Mucosa of rectum (tissue), 2 donors: ENCODE results near the gene YBX1.

Experiments
- H3K27ac ChIP-seq, 2 donors: one replicate each; pipeline ENCODE4 v1.7.0; 2013; ENCODE audit warnings: inconsistent platforms in 2 of 2, low read depth in 2 of 2, low read length in 2 of 2
- H3K27me3 ChIP-seq, 2 donors: one replicate each; pipeline ENCODE4 v1.7.0; 2013; ENCODE audit warnings: low read length in 2 of 2; ENCODE audit not compliant: control insufficient read depth in 2 of 2, insufficient read depth in 2 of 2
- H3K36me3 ChIP-seq, 2 donors: one replicate each; pipeline ENCODE4 v1.7.0; 2013; ENCODE audit warnings: low read length in 2 of 2; ENCODE audit not compliant: control insufficient read depth in 2 of 2, insufficient read depth in 2 of 2
- H3K4me1 ChIP-seq, 2 donors: one replicate each; pipeline ENCODE4 v1.7.0; 2013; ENCODE audit warnings: low read length in 2 of 2, mild to moderate bottlenecking in 1 of 2; ENCODE audit not compliant: control insufficient read depth in 2 of 2, insufficient read depth in 2 of 2
- H3K4me3 ChIP-seq, 2 donors: one replicate each; pipeline ENCODE4 v1.7.0; 2013; ENCODE audit warnings: low read length in 2 of 2
- H3K9ac ChIP-seq, 2 donors: one replicate each; pipeline ENCODE4 v1.7.0; 2013; ENCODE audit warnings: low read length in 2 of 2, low read depth in 1 of 2, mild to moderate bottlenecking in 1 of 2
- H3K9me3 ChIP-seq, 2 donors: one replicate each; pipeline ENCODE4 v1.7.0; 2013; ENCODE audit warnings: low read length in 2 of 2; ENCODE audit not compliant: control insufficient read depth in 2 of 2
- donor health status: healthy.
- donor health status: Normal muscosa, but diverticular disease.

YBX1 gene

GRCh38 chr1:42739753-42740700 is 57.8 kb downstream of the YBX1 start, which contains the start of gene CLDN19:
TSS of gene CLDN19 (minus strand) at chr1:42740236. CDS start at chr1:42740063, 173 bp downstream.
- no peaks in the 10 kb centered on the region for H3K9me3 ChIP-seq
- no peaks in the 10 kb centered on the region for H3K36me3 ChIP-seq
- H3K27me3 ChIP-seq: no peaks in the 10 kb centered on the region
- no peak within 1 kb of the TSS for H3K9ac ChIP-seq
- no peak within 1 kb of the TSS for H3K27ac ChIP-seq
- no peak within 1 kb of the TSS for H3K4me3 ChIP-seq
- peaks cover 18 to 19% of the 10 kb centered on the region in 2 donors for H3K4me1 ChIP-seq

- Histone ChIP-seq H3K9me3 (no peaks in the 10 kb centered on the region), H3K9ac (no peak overlapping the region), H3K27ac (no peak overlapping the region), H3K4me3 (no peak overlapping the region), H3K27me3 (no peaks in the 10 kb centered on the region), H3K4me1 (peaks cover 14 to 16% of the 10 kb centered on the region in 2 donors), H3K36me3 (peaks cover 0 to 3% of the 10 kb centered on the region in 2 donors)
Observed at GRCh38 chr1:42740851-42741580, 58.8 kb downstream of the YBX1 start.

GRCh38 chr1:42741706-42742105 is 59.5 kb downstream of the YBX1 start:
- H3K27me3 ChIP-seq: no peaks in the 10 kb centered on the region
- no peak overlapping the region for H3K27ac ChIP-seq
- peaks cover 3 to 4% of the 10 kb centered on the region in 2 donors for H3K36me3 ChIP-seq
- no peak overlapping the region for H3K9ac ChIP-seq
- H3K9me3 ChIP-seq: no peaks in the 10 kb centered on the region
- peaks cover 7 to 9% of the 10 kb centered on the region in 2 donors for H3K4me1 ChIP-seq
- no peak overlapping the region for H3K4me3 ChIP-seq

GRCh38 chr1:42742141-42742540 is 59.9 kb downstream of the YBX1 start:
- no peaks in the 10 kb centered on the region for H3K9me3 ChIP-seq
- H3K27ac ChIP-seq: no peak overlapping the region
- no peak overlapping the region for H3K4me3 ChIP-seq
- H3K4me1 ChIP-seq: peaks cover 4 to 5% of the 10 kb centered on the region in 2 donors
- H3K36me3 ChIP-seq: peaks cover 3 to 4% of the 10 kb centered on the region in 2 donors
- H3K9ac ChIP-seq: no peak overlapping the region
- H3K27me3 ChIP-seq: no peaks in the 10 kb centered on the region

GRCh38 chr1:42742617-42743316 is 60.5 kb downstream of the YBX1 start:
- Histone ChIP-seq H3K4me3 (no peak overlapping the region), H3K36me3 (peaks cover 3 to 4% of the 10 kb centered on the region in 2 donors), H3K9ac (no peak overlapping the region), H3K9me3 (no peaks in the 10 kb centered on the region), H3K4me1 (no peaks in the 10 kb centered on the region), H3K27ac (no peak overlapping the region), H3K27me3 (no peaks in the 10 kb centered on the region)

- no peak overlapping the region for H3K4me3 ChIP-seq
- H3K36me3 ChIP-seq: peaks cover 3 to 4% of the 10 kb centered on the region in 2 donors
- no peak overlapping the region for H3K9ac ChIP-seq
- no peaks in the 10 kb centered on the region for H3K27me3 ChIP-seq
- H3K4me1 ChIP-seq: no peaks in the 10 kb centered on the region
- H3K9me3 ChIP-seq: no peaks in the 10 kb centered on the region
- H3K27ac ChIP-seq: no peak overlapping the region
Observed at GRCh38 chr1:42743317-42744147, 61.3 kb downstream of the YBX1 start.

- no peak overlapping the region for H3K9ac ChIP-seq
- H3K4me3 ChIP-seq: no peak overlapping the region
- no peak overlapping the region for H3K27ac ChIP-seq
- H3K27me3 ChIP-seq: no peaks in the 10 kb centered on the region
- H3K36me3 ChIP-seq: peaks cover 3 to 8% of the 10 kb centered on the region in 2 donors
- no peaks in the 10 kb centered on the region for H3K9me3 ChIP-seq
- H3K4me1 ChIP-seq: no peaks in the 10 kb centered on the region
Observed at GRCh38 chr1:42744148-42744413, 61.9 kb downstream of the YBX1 start.

- Histone ChIP-seq H3K4me3 (no peak overlapping the region), H3K9ac (no peak overlapping the region), H3K4me1 (no peaks in the 10 kb centered on the region), H3K27me3 (no peaks in the 10 kb centered on the region), H3K9me3 (no peaks in the 10 kb centered on the region), H3K27ac (no peak overlapping the region), H3K36me3 (peaks cover 8 to 11% of the 10 kb centered on the region in 2 donors)
Observed at GRCh38 chr1:42745851-42746250, 63.6 kb downstream of the YBX1 start.

GRCh38 chr1:42746436-42747105 is 64.4 kb downstream of the YBX1 start:
- H3K27me3 ChIP-seq: no peaks in the 10 kb centered on the region
- H3K27ac ChIP-seq: no peak overlapping the region
- H3K9me3 ChIP-seq: no peaks in the 10 kb centered on the region
- peaks cover 8 to 11% of the 10 kb centered on the region in 2 donors for H3K36me3 ChIP-seq
- H3K9ac ChIP-seq: no peak overlapping the region
- no peaks in the 10 kb centered on the region for H3K4me1 ChIP-seq
- no peak overlapping the region for H3K4me3 ChIP-seq
